HG02852 (cell line): ENCODE results near the gene UGDH.

Source experiments
- ATAC-seq: cut with Tn5 transposase; IDR thresholded peaks from one replicate; pipeline ENCODE4 v1.9.1; 2021; ENCODE audit warnings: mild to moderate bottlenecking, moderate library complexity; ENCODE audit not compliant: unreplicated experiment

UGDH gene

GRCh38 chr4:39456946-39457763 is 70.1 kb downstream of the UGDH start:
- ATAC-seq = no peak

GRCh38 chr4:39455486-39455885 is 71.8 kb downstream of the UGDH start:
- ATAC-seq = no peak

GRCh38 chr4:39453738-39454137 is 73.5 kb downstream of the UGDH start:
- no peak for ATAC-seq

- ATAC-seq = no peak
Measured at GRCh38 chr4:39452860-39453587, 74.2 kb downstream of the UGDH start.

- ATAC-seq = no peak
Measured at GRCh38 chr4:39452153-39452859, 74.9 kb downstream of the UGDH start.

GRCh38 chr4:39451423-39452023 is 75.7 kb downstream of the UGDH start:
- ATAC-seq = no peak

GRCh38 chr4:39450618-39451017 is 76.6 kb downstream of the UGDH start:
- no peak for ATAC-seq
